ENCODE data around the gene MAFF.

- TF ChIP-seq CTCF (conservative IDR thresholded peaks at IDR 0.05 in 1 of 2, IDR thresholded peaks at IDR 0.05 in 1 of 2; ENCODE audit: low read depth in 1 of 2, low read length in 2 of 2) = no peak
- TF ChIP-seq EZH2 (IDR thresholded peaks at IDR 0.05; ENCODE audit: low read length, missing control alignments) = no peak
Measured at GRCh38 chr22:38176170-38176741, 25.5 kb upstream of the MAFF start.

Measured in fibroblast of lung (primary cell).